ENCODE data around the gene LRRC8C. TPM values are rescaled to one million over a fixed set of nuclear protein-coding genes. Genes with fewer than 3 reads are reported as not detected.

LRRC8C gene
- total RNA-seq, 1 donor from 2014 or later, result 2.3 TPM

- DNase-seq (ENCODE audit: low read depth), result peak; percentile 59
- Histone ChIP-seq H4K20me1 (ENCODE audit: insufficient read depth, low read length) (no peaks in the 10 kb centered on the region), H2AFZ (ENCODE audit: low read depth, low read length) (peak overlapping the region; percentile 97), H3K9me3 (ENCODE audit: insufficient read depth, low read depth, low read length) (no peaks in the 10 kb centered on the region), H3K79me2 (ENCODE audit: insufficient read depth, low read length) (no peaks in the 10 kb centered on the region), H3K36me3 (ENCODE audit: insufficient read depth, low read length) (no peaks in the 10 kb centered on the region), H3K9ac (ENCODE audit: low read length) (peak overlapping the region; percentile 71), H3K27ac (ENCODE audit: low read depth, low read length) (no peak overlapping the region), H3K4me2 (ENCODE audit: low read length) (peak overlapping the region; percentile 99), H3K4me3 (ENCODE audit: insufficient read depth, low read depth, low read length) (peak overlapping the region; percentile 68), H3K27me3 (ENCODE audit: insufficient read depth, low read length) (no peaks in the 10 kb centered on the region), H3K4me1 (ENCODE audit: insufficient read depth, low read length) (peaks cover 6% of the 10 kb centered on the region)
- Mint-ChIP-seq H3K27ac (ENCODE audit: unreplicated experiment) (no peak overlapping the region), H3K36me3 (ENCODE audit: low read depth, unreplicated experiment) (no peaks in the 10 kb centered on the region), H3K9me3 (ENCODE audit: unreplicated experiment) (no peaks in the 10 kb centered on the region), H3K4me1 (ENCODE audit: low read depth, unreplicated experiment) (no peaks in the 10 kb centered on the region), H3K4me3 (ENCODE audit: unreplicated experiment) (peak overlapping the region; percentile 91), H3K27me3 (ENCODE audit: low read depth, unreplicated experiment) (peaks cover 25% of the 10 kb centered on the region)
- TF ChIP-seq CTCF (IDR thresholded peaks at IDR 0.05; ENCODE audit: insufficient read depth, low read depth, low read length) (peak; percentile 87), EZH2 (IDR thresholded peaks at IDR 0.05; ENCODE audit: insufficient read depth, low read length) (no peak)
- no peak for FAIRE-seq
Measured at GRCh38 chr1:89762779-89763648, 130.1 kb downstream of the LRRC8C start.

GRCh38 chr1:89763649-89763986 is 130.7 kb downstream of the LRRC8C start:
- no peaks in the 10 kb centered on the region for H3K9me3 Mint-ChIP-seq (ENCODE audit: unreplicated experiment)

More at GRCh38 chr1:89763649-89763986, 130.7 kb downstream of the LRRC8C start:
- Mint-ChIP-seq H3K4me3 (ENCODE audit: unreplicated experiment) (peak overlapping the region; percentile 91), H3K36me3 (ENCODE audit: low read depth, unreplicated experiment) (no peaks in the 10 kb centered on the region), H3K27ac (ENCODE audit: unreplicated experiment) (no peak overlapping the region), H3K27me3 (ENCODE audit: low read depth, unreplicated experiment) (peaks cover 25% of the 10 kb centered on the region), H3K4me1 (ENCODE audit: low read depth, unreplicated experiment) (no peaks in the 10 kb centered on the region)
- Histone ChIP-seq H4K20me1 (ENCODE audit: insufficient read depth, low read length) (no peaks in the 10 kb centered on the region), H3K79me2 (ENCODE audit: insufficient read depth, low read length) (no peaks in the 10 kb centered on the region), H3K4me2 (ENCODE audit: low read length) (peak overlapping the region; percentile 99), H3K36me3 (ENCODE audit: insufficient read depth, low read length) (no peaks in the 10 kb centered on the region), H3K27ac (ENCODE audit: low read depth, low read length) (no peak overlapping the region), H3K27me3 (ENCODE audit: insufficient read depth, low read length) (no peaks in the 10 kb centered on the region), H2AFZ (ENCODE audit: low read depth, low read length) (peak overlapping the region; percentile 97), H3K9ac (ENCODE audit: low read length) (peak overlapping the region; percentile 71), H3K4me1 (ENCODE audit: insufficient read depth, low read length) (peaks cover 6% of the 10 kb centered on the region), H3K4me3 (ENCODE audit: insufficient read depth, low read depth, low read length) (peak overlapping the region; percentile 68), H3K9me3 (ENCODE audit: insufficient read depth, low read depth, low read length) (no peaks in the 10 kb centered on the region)
- FAIRE-seq, result no peak
- no peak for DNase-seq (ENCODE audit: low read depth)
- TF ChIP-seq EZH2 (IDR thresholded peaks at IDR 0.05; ENCODE audit: insufficient read depth, low read length), result no peak
- no peak for TF ChIP-seq CTCF (IDR thresholded peaks at IDR 0.05; ENCODE audit: insufficient read depth, low read depth, low read length)

Data from astrocyte (in vitro differentiated cells and primary cell).